WTC11 (cell line): ENCODE data around the gene IQCE. TPM values are rescaled to one million over a fixed set of nuclear protein-coding genes. Genes with fewer than 3 reads are reported as not detected.

Experiments
- ATAC-seq: fragments of 200-7000 bp; cut with Tn5 transposase; 2 replicates; pipeline ENCODE4 v1.10.0; 2021; ENCODE audit warnings: mild to moderate bottlenecking, moderate library complexity
- CTCF ChIA-PET: fragments of 300-600 bp; sonication (Branson Sonifier 250); formaldehyde crosslinking; loops from one replicate; lab custom pipeline; 2021; ENCODE audit warnings: antibody characterized with exemption; lab: Charles Lee
- POLR2A ChIA-PET: fragments of 350-600 bp; sonication (Branson Sonifier 250); formaldehyde crosslinking; loops from one replicate; lab custom pipeline; 2021; ENCODE audit warnings: antibody characterized with exemption; lab: Charles Lee
- DNase-seq: peaks from one replicate; pipeline ENCODE4 v3.0.0; 2021; ENCODE audit warnings: low spot score
- H3K27ac Mint-ChIP-seq: 2 replicates; pipeline ENCODE4 v1.8.0; 2021; ENCODE audit warnings: mixed read lengths
- H3K27me3 Mint-ChIP-seq: 2 replicates; pipeline ENCODE4 v1.8.0; 2021; ENCODE audit warnings: low read depth, mild to moderate bottlenecking, moderate library complexity, mixed read lengths
- H3K36me3 Mint-ChIP-seq: 2 replicates; pipeline ENCODE4 v1.8.0; 2021; ENCODE audit warnings: mixed read lengths
- H3K4me1 Mint-ChIP-seq: 2 replicates; pipeline ENCODE4 v1.8.0; 2022; ENCODE audit warnings: mixed read lengths
- H3K4me3 Mint-ChIP-seq: 2 replicates; pipeline ENCODE4 v1.8.0; 2021; ENCODE audit warnings: mild to moderate bottlenecking, moderate library complexity, mixed read lengths
- H3K9me3 Mint-ChIP-seq: 2 replicates; pipeline ENCODE4 v1.8.0; 2021; ENCODE audit warnings: mixed read lengths
- ATF3 ChIP-seq: sonication (generic); formaldehyde crosslinking; conservative IDR thresholded peaks from 2 replicates; pipeline ENCODE4 v1.8.1; 2022; ENCODE audit warnings: mild to moderate bottlenecking, missing genetic modification reagents
- ELF4 ChIP-seq: sonication (generic); formaldehyde crosslinking; IDR thresholded peaks from 2 replicates; pipeline ENCODE4 v1.8.1; 2022; ENCODE audit warnings: low read depth, mild to moderate bottlenecking, moderate library complexity, missing genetic modification reagents
- ETV6 ChIP-seq: sonication (generic); formaldehyde crosslinking; IDR thresholded peaks from 2 replicates; pipeline ENCODE4 v1.8.1; 2022; ENCODE audit warnings: mild to moderate bottlenecking, missing genetic modification reagents
- FOXJ3 ChIP-seq: sonication (generic); formaldehyde crosslinking; IDR thresholded peaks from 2 replicates; pipeline ENCODE4 v1.9.0; 2021; ENCODE audit warnings: missing genetic modification reagents, mild to moderate bottlenecking, borderline replicate concordance
- GTF2I ChIP-seq: fragments of 250-450 bp; sonication (Bioruptor Pico); conservative IDR thresholded peaks from 2 replicates; pipeline ENCODE4 v1.4.0; 2021; ENCODE audit warnings: mild to moderate bottlenecking
- HMGA2 ChIP-seq: fragments of 250-450 bp; sonication (Bioruptor Pico); IDR thresholded peaks from 2 replicates; pipeline ENCODE4 v1.4.0; 2021; ENCODE audit warnings: mild to moderate bottlenecking, moderate library complexity
- IRF1 ChIP-seq: sonication (generic); formaldehyde crosslinking; IDR thresholded peaks from 2 replicates; pipeline ENCODE4 v1.8.0; 2023; ENCODE audit warnings: missing genetic modification reagents
- IRF2 ChIP-seq: sonication (generic); formaldehyde crosslinking; IDR thresholded peaks from 2 replicates; pipeline ENCODE4 v1.8.0; 2022; ENCODE audit warnings: low read depth, missing genetic modification reagents, borderline replicate concordance
- MAX ChIP-seq: sonication (generic); formaldehyde crosslinking; IDR thresholded peaks from 2 replicates; pipeline ENCODE4 v1.8.0; 2022; ENCODE audit warnings: mild to moderate bottlenecking, missing genetic modification reagents
- MXD4 ChIP-seq: fragments of 250-450 bp; sonication (Bioruptor Pico); IDR thresholded peaks from 2 replicates; pipeline ENCODE4 v1.8.0; 2021; ENCODE audit warnings: mild to moderate bottlenecking, moderate library complexity, borderline replicate concordance
- NR1H2 ChIP-seq: sonication (generic); formaldehyde crosslinking; IDR thresholded peaks from 2 replicates; pipeline ENCODE4 v1.9.0; 2021; ENCODE audit warnings: mild to moderate bottlenecking, moderate library complexity, missing genetic modification reagents
- RORB ChIP-seq: fragments of 250-450 bp; sonication (Bioruptor Pico); IDR thresholded peaks from 2 replicates; pipeline ENCODE4 v1.9.0; 2021; ENCODE audit warnings: mild to moderate bottlenecking
- SMAD4 ChIP-seq: sonication (generic); formaldehyde crosslinking; IDR thresholded peaks from 2 replicates; pipeline ENCODE4 v1.8.0; 2022; ENCODE audit warnings: mild to moderate bottlenecking, missing genetic modification reagents
- TCF7 ChIP-seq: sonication (generic); formaldehyde crosslinking; IDR thresholded peaks from 2 replicates; pipeline ENCODE4 v1.8.0; 2022; ENCODE audit warnings: mild to moderate bottlenecking, low read depth, missing genetic modification reagents, moderate library complexity
- ZMAT4 ChIP-seq: fragments of 250-450 bp; sonication (Bioruptor Pico); IDR thresholded peaks from 2 replicates; pipeline ENCODE4 v1.9.0; 2021; ENCODE audit warnings: mild to moderate bottlenecking
- ZNF138 ChIP-seq: sonication (generic); formaldehyde crosslinking; conservative IDR thresholded peaks from 2 replicates; pipeline ENCODE4 v1.8.1; 2022; ENCODE audit warnings: mild to moderate bottlenecking, moderate library complexity, missing genetic modification reagents
- ZNF219 ChIP-seq: sonication (generic); formaldehyde crosslinking; IDR thresholded peaks from 2 replicates; pipeline ENCODE4 v1.8.0; 2023; ENCODE audit warnings: missing genetic modification reagents, mild to moderate bottlenecking, borderline replicate concordance
- ZNF232 ChIP-seq: sonication (generic); formaldehyde crosslinking; IDR thresholded peaks from 2 replicates; pipeline ENCODE4 v1.8.0; 2022; ENCODE audit warnings: mild to moderate bottlenecking, missing genetic modification reagents
- ZNF263 ChIP-seq: sonication (generic); formaldehyde crosslinking; IDR thresholded peaks from 2 replicates; pipeline ENCODE4 v1.8.1; 2022; ENCODE audit warnings: low read depth, mild to moderate bottlenecking, moderate library complexity, missing genetic modification reagents
- ZNF512 ChIP-seq: sonication (generic); formaldehyde crosslinking; IDR thresholded peaks from 2 replicates; pipeline ENCODE4 v1.8.1; 2022; ENCODE audit warnings: missing genetic modification reagents, borderline replicate concordance
- ZNF532 ChIP-seq: fragments of 250-450 bp; sonication (Bioruptor Pico); IDR thresholded peaks from 2 replicates; pipeline ENCODE4 v1.9.0; 2021; ENCODE audit warnings: mild to moderate bottlenecking, borderline replicate concordance
- ZNF671 ChIP-seq: fragments of 250-450 bp; sonication (Bioruptor Pico); IDR thresholded peaks from 2 replicates; pipeline ENCODE4 v1.8.0; 2021; ENCODE audit warnings: mild to moderate bottlenecking
- total RNA-seq: library from RNA; stranded (reverse); gene quantifications from 3 replicates; pipeline ENCODE4 v1.2.3, GENCODE V29; 2021

The IQCE gene
- total RNA-seq, 1 experiment from 2014 or later = 4.4 TPM

- H3K4me1 Mint-ChIP-seq = peaks cover 11% of the 10 kb centered on the region
- H3K27me3 Mint-ChIP-seq = no peaks in the 10 kb centered on the region
- ChIA-PET CTCF (no interaction called here), POLR2A (no interaction called here)
- TF ChIP-seq ZNF532 (CRISPR knock-in tag) (no peak), ZNF219 (CRISPR knock-in tag) (no peak), ZNF512 (CRISPR knock-in tag) (no peak), MXD4 (CRISPR knock-in tag) (no peak), ZNF671 (CRISPR knock-in tag) (no peak), RORB (CRISPR knock-in tag) (no peak), IRF2 (CRISPR knock-in tag) (no peak), ATF3 (CRISPR knock-in tag) (no peak), ETV6 (CRISPR knock-in tag) (no peak), MAX (no peak), HMGA2 (CRISPR knock-in tag) (no peak), ZNF263 (CRISPR knock-in tag) (no peak), ZMAT4 (CRISPR knock-in tag) (no peak), ZNF232 (CRISPR knock-in tag) (no peak)
- DNase-seq = no peak
- no peaks in the 10 kb centered on the region for H3K36me3 Mint-ChIP-seq
- no peak for ATAC-seq
- no peak overlapping the region for H3K27ac Mint-ChIP-seq
- H3K9me3 Mint-ChIP-seq = no peaks in the 10 kb centered on the region
- no peak overlapping the region for H3K4me3 Mint-ChIP-seq
Measured at GRCh38 chr7:2512179-2512661, 46.6 kb upstream of the IQCE start.

GRCh38 chr7:2512713-2513112, 46.1 kb upstream of the IQCE start:
- POLR2A ChIA-PET = no interaction called here
- TF ChIP-seq NR1H2 (no peak), GTF2I (CRISPR knock-in tag) (no peak), SMAD4 (CRISPR knock-in tag) (no peak), ZNF138 (CRISPR knock-in tag) (no peak), ELF4 (CRISPR knock-in tag) (no peak), TCF7 (CRISPR knock-in tag) (no peak), FOXJ3 (CRISPR knock-in tag) (no peak), IRF1 (no peak)
- TF ChIP-seq, all 79 proteins: peak for 0
- H3K27me3 Mint-ChIP-seq = peaks cover 4% of the 10 kb centered on the region
- ATAC-seq = no peak
- no peak overlapping the region for H3K4me3 Mint-ChIP-seq
- H3K4me1 Mint-ChIP-seq = peaks cover 16% of the 10 kb centered on the region
- CTCF ChIA-PET = no interaction called here
- H3K36me3 Mint-ChIP-seq = no peaks in the 10 kb centered on the region
- no peaks in the 10 kb centered on the region for H3K9me3 Mint-ChIP-seq
- H3K27ac Mint-ChIP-seq = no peak overlapping the region
- no peak for DNase-seq
